OCI-LY1 (cell line): ENCODE results near the gene PANK4.

Source experiments
- H2AFZ ChIP-seq: fragments of 200-600 bp; sonication (generic), shearing (Covaris generic); 2 replicates; pipeline ENCODE4 v1.6.0; 2014; ENCODE audit warnings: antibody characterized with exemption, mild to moderate bottlenecking, low read length
- H3F3A ChIP-seq: fragments of 200-600 bp; sonication (generic), shearing (Covaris generic); 2 replicates; pipeline ENCODE4 v1.6.0; 2014; ENCODE audit warnings: mild to moderate bottlenecking, antibody characterized with exemption, low read length, moderate library complexity; ENCODE audit not compliant: insufficient read depth
- H3K27ac ChIP-seq: fragments of 200-600 bp; sonication (generic); 2 replicates; pipeline ENCODE4 v1.5.1; 2014; ENCODE audit warnings: low read length, mixed run types, mild to moderate bottlenecking, low read depth; ENCODE audit not compliant: poor library complexity, severe bottlenecking
- H3K27me3 ChIP-seq: fragments of 200-600 bp; sonication (generic); 2 replicates; pipeline ENCODE4 v1.6.0; 2014; ENCODE audit warnings: antibody characterized with exemption, mild to moderate bottlenecking, low read length, moderate library complexity; ENCODE audit not compliant: insufficient read depth
- H3K36me3 ChIP-seq: fragments of 200-600 bp; sonication (generic); 2 replicates; pipeline ENCODE4 v1.6.1; 2014; ENCODE audit warnings: mild to moderate bottlenecking, antibody characterized with exemption, low read length, moderate library complexity, mixed read lengths; ENCODE audit not compliant: insufficient read depth
- H3K4me1 ChIP-seq: fragments of 200-600 bp; sonication (generic); 2 replicates; pipeline ENCODE4 v1.5.1; 2014; ENCODE audit warnings: mild to moderate bottlenecking, low read length, moderate library complexity; ENCODE audit not compliant: insufficient read depth, severe bottlenecking
- H3K4me2 ChIP-seq: fragments of 200-600 bp; sonication (generic), shearing (Covaris generic); 2 replicates; pipeline ENCODE4 v1.6.1; 2014; ENCODE audit warnings: low read length
- H3K4me3 ChIP-seq: fragments of 200-600 bp; sonication (generic); 2 replicates; pipeline ENCODE4 v1.5.1; 2014; ENCODE audit warnings: low read length, low read depth, mild to moderate bottlenecking, mixed read lengths; ENCODE audit not compliant: poor library complexity, severe bottlenecking
- H3K79me2 ChIP-seq: fragments of 200-600 bp; shearing (Covaris generic); 2 replicates; pipeline ENCODE4 v1.6.1; 2016; ENCODE audit warnings: mixed run types, low read length, mixed read lengths; ENCODE audit not compliant: insufficient read depth
- H3K9ac ChIP-seq: fragments of 200-600 bp; sonication (generic), shearing (Covaris generic); 2 replicates; pipeline ENCODE4 v1.6.1; 2014; ENCODE audit warnings: mild to moderate bottlenecking, low read length, mixed read lengths
- H3K9me2 ChIP-seq: fragments of 200-600 bp; sonication (generic), shearing (Covaris generic); 2 replicates; pipeline ENCODE4 v1.6.1; 2014; ENCODE audit warnings: low read depth, mild to moderate bottlenecking, low read length, mixed read lengths
- H3K9me3 ChIP-seq: fragments of 200-600 bp; shearing (Covaris generic); 2 replicates; pipeline ENCODE4 v1.6.1; 2014; ENCODE audit warnings: low read length, mixed read lengths
- H4K20me1 ChIP-seq: fragments of 200-600 bp; sonication (generic), shearing (Covaris generic); 2 replicates; pipeline ENCODE4 v1.6.0; 2016; ENCODE audit warnings: mild to moderate bottlenecking, low read length; ENCODE audit not compliant: insufficient read depth
- EZH2 ChIP-seq: fragments of 200-600 bp; sonication (generic), shearing (Covaris generic); IDR thresholded peaks from 2 replicates; pipeline ENCODE4 v1.8.0; 2017; ENCODE audit warnings: borderline replicate concordance, mixed run types, mild to moderate bottlenecking, antibody characterized with exemption, low read length, moderate library complexity, mixed read lengths
- TF ChIP-seq, protein P1 (sequence below): fragments of 200-600 bp; sonication (generic), shearing (Covaris generic); IDR thresholded peaks from 2 replicates; pipeline ENCODE4 v1.5.1; 2017; ENCODE audit warnings: mild to moderate bottlenecking, antibody characterized with exemption, low read length, moderate library complexity, mixed read lengths

Gene PANK4

GRCh38 chr1:2556678-2557481 lies 30.5 kb upstream of the PANK4 start:
- Histone ChIP-seq H3K9me3 (no peaks in the 10 kb centered on the region), H3K79me2 (no peaks in the 10 kb centered on the region), H3K9me2 (no peaks in the 10 kb centered on the region), H3K27ac (no peak overlapping the region), H3K36me3 (no peaks in the 10 kb centered on the region), H4K20me1 (no peaks in the 10 kb centered on the region), H3K4me3 (peak overlapping the region; percentile 46), H3K27me3 (no peaks in the 10 kb centered on the region), H3K4me2 (peak overlapping the region; percentile 61), H3F3A (no peaks in the 10 kb centered on the region), H3K9ac (peak overlapping the region; percentile 18; the same call in 1 of the 2 replicates), H2AFZ (no peak overlapping the region), H3K4me1 (peaks cover 12% of the 10 kb centered on the region)
- TF ChIP-seq EZH2, result no peak
- TF ChIP-seq, protein P1, sequence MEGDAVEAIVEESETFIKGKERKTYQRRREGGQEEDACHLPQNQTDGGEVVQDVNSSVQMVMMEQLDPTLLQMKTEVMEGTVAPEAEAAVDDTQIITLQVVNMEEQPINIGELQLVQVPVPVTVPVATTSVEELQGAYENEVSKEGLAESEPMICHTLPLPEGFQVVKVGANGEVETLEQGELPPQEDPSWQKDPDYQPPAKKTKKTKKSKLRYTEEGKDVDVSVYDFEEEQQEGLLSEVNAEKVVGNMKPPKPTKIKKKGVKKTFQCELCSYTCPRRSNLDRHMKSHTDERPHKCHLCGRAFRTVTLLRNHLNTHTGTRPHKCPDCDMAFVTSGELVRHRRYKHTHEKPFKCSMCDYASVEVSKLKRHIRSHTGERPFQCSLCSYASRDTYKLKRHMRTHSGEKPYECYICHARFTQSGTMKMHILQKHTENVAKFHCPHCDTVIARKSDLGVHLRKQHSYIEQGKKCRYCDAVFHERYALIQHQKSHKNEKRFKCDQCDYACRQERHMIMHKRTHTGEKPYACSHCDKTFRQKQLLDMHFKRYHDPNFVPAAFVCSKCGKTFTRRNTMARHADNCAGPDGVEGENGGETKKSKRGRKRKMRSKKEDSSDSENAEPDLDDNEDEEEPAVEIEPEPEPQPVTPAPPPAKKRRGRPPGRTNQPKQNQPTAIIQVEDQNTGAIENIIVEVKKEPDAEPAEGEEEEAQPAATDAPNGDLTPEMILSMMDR, result no peak

- TF ChIP-seq, protein P1, result no peak
- no peak for TF ChIP-seq EZH2
- Histone ChIP-seq H3K4me1 (peaks cover 12% of the 10 kb centered on the region), H2AFZ (no peak within 1 kb of the TSS), H3K27me3 (no peaks in the 10 kb centered on the region), H3K4me2 (peak within 1 kb of the TSS; percentile 61), H3K9me2 (no peaks in the 10 kb centered on the region), H3K9me3 (no peaks in the 10 kb centered on the region), H3K27ac (no peak within 1 kb of the TSS), H3K4me3 (peak within 1 kb of the TSS; percentile 46), H3F3A (no peaks in the 10 kb centered on the region), H3K9ac (peak within 1 kb of the TSS; percentile 18; the same call in 1 of the 2 replicates), H3K79me2 (no peaks in the 10 kb centered on the region), H4K20me1 (no peaks in the 10 kb centered on the region), H3K36me3 (no peaks in the 10 kb centered on the region)
Observed at GRCh38 chr1:2556277-2556677, 29.9 kb upstream of the PANK4 start, which contains the start of gene TNFRSF14. Gene TNFRSF14, plus strand, starts transcription at chr1:2556371. Its CDS starts 294 bp downstream, at chr1:2556665.

DNA sequence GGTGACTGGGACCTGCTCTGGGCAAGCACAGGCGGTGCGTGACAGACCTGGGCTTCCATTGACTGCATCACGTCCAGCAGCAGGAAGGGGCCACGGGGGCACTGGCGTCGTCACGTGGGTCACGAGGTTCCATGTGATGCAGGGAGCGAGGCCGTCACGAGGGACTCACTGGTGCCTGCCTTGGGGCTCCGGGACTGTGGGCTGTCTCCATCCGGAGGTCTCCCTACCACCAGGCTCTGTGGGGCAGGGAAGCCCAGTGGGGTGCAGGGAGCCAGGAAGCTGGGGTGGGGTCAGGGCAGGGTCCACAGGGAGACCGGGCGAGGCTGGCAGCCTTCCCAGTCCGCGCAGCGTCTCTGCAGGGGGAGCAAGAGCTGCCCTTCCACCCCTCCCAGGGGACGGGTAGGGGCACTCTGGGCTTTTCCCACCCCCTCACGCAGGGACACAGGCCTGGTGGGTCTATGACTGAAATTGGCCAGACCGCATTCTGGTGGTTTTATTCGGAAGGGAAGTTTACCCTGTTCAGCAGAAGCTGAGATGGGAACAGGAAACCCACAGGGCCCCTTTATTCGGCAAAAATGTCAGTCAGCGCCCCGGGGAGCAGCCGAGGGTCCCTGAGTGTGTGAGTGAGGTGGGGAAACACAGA lies 29.4 kb upstream of the PANK4 start:
- Histone ChIP-seq H4K20me1 (no peaks in the 10 kb centered on the region), H3K79me2 (no peaks in the 10 kb centered on the region), H3F3A (no peaks in the 10 kb centered on the region), H3K27ac (no peak overlapping the region), H2AFZ (no peak overlapping the region), H3K4me2 (peak overlapping the region; percentile 61), H3K36me3 (no peaks in the 10 kb centered on the region), H3K4me3 (peak overlapping the region; percentile 46), H3K27me3 (no peaks in the 10 kb centered on the region), H3K9me2 (no peaks in the 10 kb centered on the region), H3K4me1 (peaks cover 12% of the 10 kb centered on the region), H3K9ac (peak overlapping the region; percentile 18; the same call in 1 of the 2 replicates), H3K9me3 (no peaks in the 10 kb centered on the region)
- TF ChIP-seq, protein P1, result no peak
- no peak for TF ChIP-seq EZH2
